Measurements from ENCODE around the gene GSTM5. TPM values are rescaled to one million over a fixed set of nuclear protein-coding genes. Genes with fewer than 3 reads are reported as not detected.
"Not testable (repeated sequence)": the region's sequence is repeated elsewhere in the genome, so short reads cannot be mapped to it uniquely, and the experiment has no call there.

GSTM5 gene
- total RNA-seq, 2 experiments from 2014 or later = not detected

DNA sequence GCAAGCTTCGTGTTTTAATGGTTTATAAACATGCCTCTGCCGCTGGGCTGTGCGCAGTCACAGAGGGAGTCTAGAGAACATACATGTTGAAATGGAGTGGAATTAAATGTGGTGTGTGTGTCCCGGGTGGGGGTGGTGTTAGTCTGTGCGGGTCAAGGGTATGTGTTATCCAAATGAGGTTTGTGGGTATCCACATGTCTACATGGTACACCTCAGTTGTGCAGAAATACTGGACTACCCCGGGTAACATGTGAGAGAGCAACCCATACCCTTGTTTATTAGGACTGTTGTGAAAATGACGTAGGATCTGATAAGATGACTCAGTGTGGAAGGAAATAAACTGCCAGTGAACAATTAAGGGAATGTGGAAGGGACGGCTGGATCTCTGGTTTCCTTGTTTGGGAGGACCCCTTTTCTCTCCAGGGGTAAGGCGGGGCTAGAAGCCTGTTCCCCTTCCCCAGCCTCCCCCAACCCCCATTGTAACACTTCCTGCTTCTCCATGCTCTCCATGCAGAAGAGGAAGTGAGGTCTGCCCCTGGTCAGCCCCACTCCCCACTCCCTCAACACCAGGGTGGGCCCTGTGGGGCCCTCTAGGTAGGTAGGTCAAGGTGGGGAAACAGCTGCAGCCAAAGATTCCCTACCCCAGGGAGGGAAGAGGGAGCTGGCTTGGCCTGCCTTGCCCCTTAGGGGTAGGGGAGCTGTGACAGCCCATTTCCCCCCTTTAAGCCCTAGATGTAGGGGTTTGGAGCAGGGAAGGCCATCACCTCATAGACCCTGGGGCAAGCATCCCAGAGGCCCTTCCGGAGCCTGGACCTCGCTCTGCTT lies 51.0 kb downstream of the GSTM5 start:
- Mint-ChIP-seq H3K4me1 (no peaks in the 10 kb centered on the region), H3K4me3 (no peak overlapping the region), H3K27me3 (no peaks in the 10 kb centered on the region), H3K36me3 (ENCODE audit: low read depth) (no peaks in the 10 kb centered on the region), H3K27ac (no peak overlapping the region), H3K9me3 (no peaks in the 10 kb centered on the region)
- ChIA-PET CTCF (no interaction called here), POLR2A (no interaction called here)
- no peak for DNase-seq

DNA sequence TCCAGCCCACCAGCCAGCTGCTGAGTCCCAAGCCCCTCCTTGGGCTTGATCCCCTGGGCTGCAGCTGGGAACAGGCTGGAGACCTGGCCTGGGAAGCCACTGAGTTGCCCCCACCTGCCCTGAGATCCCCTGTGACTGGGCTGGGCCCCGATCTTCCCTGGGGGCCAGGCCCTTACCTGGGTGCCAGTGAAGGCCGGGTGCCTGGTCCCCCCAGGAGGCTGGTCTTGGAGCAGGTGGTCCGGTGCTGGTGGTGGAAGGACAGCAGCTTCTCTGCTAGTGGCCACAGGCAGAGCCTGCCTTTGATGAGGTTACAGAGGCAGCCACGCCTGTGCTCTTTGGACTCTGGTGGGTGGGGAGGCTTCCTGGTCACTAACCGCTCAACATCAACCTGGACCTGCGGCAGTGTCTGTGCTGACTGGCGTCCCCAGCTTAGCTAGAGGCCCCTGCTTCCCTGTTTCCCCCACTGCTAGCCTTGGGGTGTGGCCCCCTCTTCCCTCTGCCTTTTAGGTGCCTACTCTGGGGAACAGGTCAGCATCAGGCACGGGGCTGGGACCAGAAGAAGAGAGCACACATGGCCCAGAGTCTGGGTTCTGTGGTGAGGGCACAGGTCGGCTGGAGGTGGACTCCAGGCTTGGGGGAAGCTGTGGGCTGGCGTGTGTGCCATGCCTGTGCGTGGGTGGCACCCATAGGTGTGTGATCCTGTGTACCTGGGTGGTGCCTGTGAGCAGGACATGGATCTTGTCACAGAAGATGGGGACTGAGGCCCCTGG lies 51.8 kb downstream of the GSTM5 start, which contains the start of gene EPS8L3:
Gene EPS8L3, minus strand, starts transcription at position 278 of the 770 bp plus-strand sequence. CDS start 2,174 bp downstream, outside the sequence.
- no peak within 1 kb of the TSS for H3K27ac Mint-ChIP-seq
- DNase-seq = no peak

DNA sequence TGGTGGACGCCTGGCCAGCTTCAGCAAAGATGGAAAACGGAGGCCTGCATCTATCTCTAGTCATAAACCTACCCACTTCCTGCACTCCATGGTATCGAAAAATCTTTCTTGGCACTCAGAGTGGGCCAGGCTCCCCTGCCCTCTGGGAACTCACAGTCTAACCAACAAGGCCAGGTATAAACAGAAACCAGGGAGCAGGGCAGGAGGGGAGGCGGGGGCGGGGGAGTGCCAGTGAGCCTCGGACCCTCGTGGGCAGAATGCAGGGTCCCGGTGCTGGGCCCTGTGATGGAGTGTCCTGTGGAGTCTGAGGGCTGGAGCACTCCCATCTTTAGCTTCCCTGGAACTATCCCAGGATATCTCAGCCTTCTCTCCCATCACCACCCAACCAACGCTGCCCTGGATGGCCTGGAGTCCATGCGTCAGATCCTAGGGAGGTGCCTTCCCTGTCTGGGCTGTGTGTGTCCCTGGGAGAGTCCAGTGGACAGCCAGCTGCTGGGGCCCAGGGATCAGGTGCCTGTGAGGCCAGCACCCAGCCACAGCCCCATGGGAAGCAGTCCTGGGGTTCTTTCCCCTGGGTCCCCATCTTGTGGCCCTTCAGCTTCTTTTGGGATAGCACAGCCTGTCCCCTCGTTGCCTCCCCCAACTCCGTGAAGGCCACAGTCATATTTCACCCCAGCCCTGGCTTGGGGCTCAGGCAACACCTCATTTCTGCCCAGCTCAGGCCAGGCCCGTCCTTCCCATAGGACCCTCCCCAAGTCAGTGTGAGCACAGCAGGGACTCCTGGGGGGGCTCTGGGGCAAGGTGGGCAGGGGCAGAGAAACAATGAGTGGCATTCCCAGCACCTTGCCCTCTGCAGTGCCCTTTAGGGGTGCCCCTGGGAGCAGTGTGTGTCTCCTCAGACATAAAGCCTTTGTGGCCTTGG lies 52.8 kb downstream of the GSTM5 start:
- Mint-ChIP-seq H3K4me3 (no peak overlapping the region), H3K27me3 (no peaks in the 10 kb centered on the region), H3K4me1 (peaks cover 1% of the 10 kb centered on the region), H3K27ac (no peak overlapping the region), H3K36me3 (ENCODE audit: low read depth) (no peaks in the 10 kb centered on the region), H3K9me3 (no peaks in the 10 kb centered on the region)
- no peak for DNase-seq
- CTCF ChIA-PET = interaction anchor here (1.3 to 2.1 kb wide), 2 partner anchors 12 to 125 kb away, joined by 4 to 6 read pairs; no protein-coding TSS in a partner anchor
- POLR2A ChIA-PET = interaction anchor here (1.3 kb wide), 1 partner anchor 216 kb away, joined by 3 read pairs; the partner anchor contains the start of gene GNAI3

More for the DNA sequence above, 51.8 kb downstream of the GSTM5 start, which contains the start of gene EPS8L3:
- H3K9me3 Mint-ChIP-seq = no peaks in the 10 kb centered on the region
- ChIA-PET CTCF (interaction anchor here (2.1 kb wide), 1 partner anchor 13 kb away, joined by 6 read pairs; no protein-coding TSS in a partner anchor), POLR2A (no interaction called here)
- H3K4me3 Mint-ChIP-seq = no peak within 1 kb of the TSS
- no peaks in the 10 kb centered on the region for H3K36me3 Mint-ChIP-seq (ENCODE audit: low read depth)
- H3K4me1 Mint-ChIP-seq = no peaks in the 10 kb centered on the region
- no peaks in the 10 kb centered on the region for H3K27me3 Mint-ChIP-seq

DNA sequence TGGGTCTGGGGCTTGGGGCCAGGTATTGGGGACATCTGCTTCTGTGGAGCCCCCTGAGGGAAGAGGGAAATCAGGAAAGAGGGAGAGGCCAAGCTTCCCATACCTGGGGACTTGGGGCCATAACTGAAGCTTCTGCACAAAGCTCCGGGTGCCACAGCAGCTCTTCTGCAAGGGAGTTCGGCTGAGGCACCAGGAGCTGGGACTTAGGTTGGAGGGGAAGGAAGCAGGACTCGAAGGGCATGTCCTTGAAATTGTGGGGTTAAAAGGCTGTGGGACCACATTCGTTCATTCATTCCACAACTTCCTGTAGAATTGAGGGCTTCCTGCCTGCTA lies 53.4 kb downstream of the GSTM5 start:
- H3K36me3 Mint-ChIP-seq (ENCODE audit: low read depth) = no peaks in the 10 kb centered on the region
- no peak for DNase-seq
- ChIA-PET CTCF (interaction anchor here (1.3 to 2.1 kb wide), 2 partner anchors 11 to 125 kb away, joined by 4 to 6 read pairs; no protein-coding TSS in a partner anchor), POLR2A (interaction anchor here (1.3 kb wide), 1 partner anchor 217 kb away, joined by 3 read pairs; the partner anchor contains the start of gene GNAI3)
- H3K27ac Mint-ChIP-seq = no peak overlapping the region
- H3K4me1 Mint-ChIP-seq = peaks cover 1% of the 10 kb centered on the region
- no peak overlapping the region for H3K4me3 Mint-ChIP-seq
- H3K9me3 Mint-ChIP-seq = no peaks in the 10 kb centered on the region
- no peaks in the 10 kb centered on the region for H3K27me3 Mint-ChIP-seq

DNA sequence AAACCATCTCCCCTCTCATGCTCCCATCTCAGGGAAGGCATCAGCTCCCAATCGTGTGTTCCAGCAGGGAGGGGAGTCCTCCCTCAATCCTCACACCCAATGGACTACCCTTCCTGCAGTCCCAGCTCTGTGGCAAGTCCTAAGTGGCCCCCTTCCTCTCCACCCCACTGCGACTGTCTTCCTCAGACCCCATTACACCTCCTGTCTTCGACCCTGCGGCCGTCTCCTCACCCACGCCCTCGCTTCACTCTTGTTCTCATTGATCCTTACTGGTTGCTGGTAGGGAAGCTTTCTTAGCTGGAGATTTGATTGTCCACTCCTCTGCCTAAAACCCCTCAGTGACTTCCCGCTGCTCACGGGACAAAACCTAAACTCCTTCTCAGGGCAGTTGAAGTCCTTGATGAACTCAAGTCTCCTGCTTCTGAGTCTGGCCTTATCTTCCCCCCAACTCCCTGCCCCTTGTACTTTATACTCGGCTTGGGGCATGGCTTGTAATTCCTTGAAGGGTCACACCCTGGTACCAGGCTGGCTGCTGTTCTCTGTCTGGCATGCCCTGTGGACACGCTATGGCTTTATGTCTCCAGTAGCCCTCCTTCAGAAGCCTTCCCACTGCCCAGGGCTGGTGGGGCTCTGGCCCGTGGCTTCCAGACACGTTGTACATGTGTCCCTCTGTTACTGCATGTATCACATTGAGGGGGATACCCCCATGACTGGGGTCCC lies 54.0 kb downstream of the GSTM5 start:
- H3K27me3 Mint-ChIP-seq = no peaks in the 10 kb centered on the region
- H3K4me3 Mint-ChIP-seq = no peak overlapping the region
- no peak overlapping the region for H3K27ac Mint-ChIP-seq
- H3K9me3 Mint-ChIP-seq = no peaks in the 10 kb centered on the region
- ChIA-PET CTCF (interaction anchor here (1.3 to 2.1 kb wide), 2 partner anchors 11 to 126 kb away, joined by 4 to 6 read pairs; no protein-coding TSS in a partner anchor), POLR2A (interaction anchor here (1.3 kb wide), 1 partner anchor 217 kb away, joined by 3 read pairs; the partner anchor contains the start of gene GNAI3)
- H3K4me1 Mint-ChIP-seq = peaks cover 3% of the 10 kb centered on the region
- DNase-seq = no peak
- no peaks in the 10 kb centered on the region for H3K36me3 Mint-ChIP-seq (ENCODE audit: low read depth)

DNA sequence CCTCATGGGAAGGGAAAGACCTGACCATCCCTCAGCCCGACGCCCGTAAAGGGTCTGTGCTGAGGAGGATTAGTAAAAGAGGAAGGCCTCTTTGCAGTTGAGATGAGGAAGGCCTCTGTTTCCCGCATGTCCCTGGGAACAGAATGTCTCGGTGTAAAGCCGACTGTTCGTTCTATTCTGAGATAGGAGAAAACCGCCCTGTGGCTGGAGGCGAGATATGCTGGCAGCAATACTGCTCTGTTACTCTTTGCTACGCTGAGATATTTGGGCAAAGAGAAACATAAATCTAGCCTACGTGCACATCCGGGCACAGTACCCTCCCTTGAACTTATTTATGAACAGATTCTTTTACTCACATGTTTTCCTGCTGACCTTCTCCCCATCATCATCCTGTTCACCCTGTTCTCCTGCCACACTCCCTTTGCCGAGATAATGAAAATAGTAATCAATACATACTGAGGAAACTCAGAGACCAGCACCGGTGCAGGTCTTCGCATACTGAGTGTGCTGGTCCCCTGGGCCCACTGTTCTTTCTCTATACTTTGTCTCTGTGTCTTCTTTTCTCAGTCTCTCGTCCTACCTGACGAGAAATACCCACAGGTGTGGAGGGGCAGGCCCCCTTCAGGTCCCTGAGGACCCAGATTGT lies 55.1 kb downstream of the GSTM5 start:
- POLR2A ChIA-PET; CTCF ChIA-PET; H3K4me1 Mint-ChIP-seq; H3K4me3 Mint-ChIP-seq; H3K9me3 Mint-ChIP-seq; DNase-seq; H3K27ac Mint-ChIP-seq; H3K27me3 Mint-ChIP-seq; H3K36me3 Mint-ChIP-seq (ENCODE audit: low read depth): not testable (repeated sequence)

Other genes starting within 250 kb of the GSTM5 start
- not detected for gene SYPL2, start 245.7 kb upstream of the GSTM5 start, total RNA-seq
- gene ATXN7L2, start 228.3 kb upstream of the GSTM5 start, total RNA-seq = 1 to 10 TPM; 7.0 to 7.6 TPM
- gene CYB561D1, start 218.2 kb upstream of the GSTM5 start, total RNA-seq = 10 to 100 TPM; 19.5 to 21.4 TPM
- gene AMIGO1, start 202.5 kb upstream of the GSTM5 start, total RNA-seq = 1 to 10 TPM; 1.2 to 1.3 TPM
- under 1 TPM in 1 of 2 experiments, not detected in 1; 0.53 TPM for gene GPR61, start 172.4 kb upstream of the GSTM5 start, total RNA-seq
- gene GNAI3, start 163.6 kb upstream of the GSTM5 start, total RNA-seq = 1 to 10 TPM; 9.4 to 9.6 TPM
- not detected for gene GNAT2, start 92.6 kb upstream of the GSTM5 start, total RNA-seq
- gene AMPD2, start 92.4 kb upstream of the GSTM5 start, total RNA-seq = 100 to 1,000 TPM; 110 to 122 TPM
- 10 to 100 TPM; 10.4 to 14.3 TPM for gene GSTM4, start 56.2 kb upstream of the GSTM5 start, total RNA-seq
- gene GSTM2, start 44.2 kb upstream of the GSTM5 start, total RNA-seq = 10 to 100 TPM; 15.9 to 17.6 TPM
- not detected for gene GSTM1, start 24.4 kb upstream of the GSTM5 start, total RNA-seq
- gene GSTM3, start 28.8 kb downstream of the GSTM5 start, total RNA-seq = under 1 TPM; 0.23 to 0.95 TPM
- gene EPS8L3, start 51.7 kb downstream of the GSTM5 start, total RNA-seq = not detected
- gene CSF1, start 198.6 kb downstream of the GSTM5 start, total RNA-seq = 10 to 100 TPM; 89.4 to 94.2 TPM

All from activated CD4-positive, alpha-beta memory T cell treated with anti-CD3 and anti-CD28 coated beads, Interleukin-2, amount 10 ng/mL, durations not matched to agents 7 days and 5 days (primary cell).